ENCODE results near the gene NCKAP5.
"Not testable (repeated sequence)": the region's sequence is repeated elsewhere in the genome, so short reads cannot be mapped to it uniquely, and the experiment has no call there.

NCKAP5 gene

GRCh38 chr2:133525613-133526529 is 42.4 kb downstream of the NCKAP5 start:
- Histone ChIP-seq H3K4me1 (ENCODE audit: control insufficient read depth in 2 of 2, insufficient read depth in 2 of 2, low read length in 2 of 2) (no peaks in the 10 kb centered on the region), H3K27ac (ENCODE audit: low read depth in 2 of 2, low read length in 2 of 2) (no peak overlapping the region), H3K4me3 (ENCODE audit: low read length in 2 of 2) (no peak overlapping the region), H3K27me3 (ENCODE audit: control insufficient read depth in 2 of 2, insufficient read depth in 2 of 2, low read length in 2 of 2) (no peaks in the 10 kb centered on the region), H3K9ac (ENCODE audit: low read depth in 1 of 2, low read length in 2 of 2) (no peak overlapping the region), H3K9me3 (ENCODE audit: control insufficient read depth in 2 of 2, low read length in 2 of 2) (no peaks in the 10 kb centered on the region), H3K36me3 (ENCODE audit: control insufficient read depth in 2 of 2, insufficient read depth in 2 of 2, low read length in 2 of 2) (no peaks in the 10 kb centered on the region)

- no peak overlapping the region for H3K27ac ChIP-seq (ENCODE audit: low read depth in 2 of 2, low read length in 2 of 2)
- H3K27me3 ChIP-seq (ENCODE audit: control insufficient read depth in 2 of 2, insufficient read depth in 2 of 2, low read length in 2 of 2): no peaks in the 10 kb centered on the region
- no peaks in the 10 kb centered on the region for H3K4me1 ChIP-seq (ENCODE audit: control insufficient read depth in 2 of 2, insufficient read depth in 2 of 2, low read length in 2 of 2)
- H3K9ac ChIP-seq (ENCODE audit: low read depth in 1 of 2, low read length in 2 of 2): no peak overlapping the region
- H3K4me3 ChIP-seq (ENCODE audit: low read length in 2 of 2): no peak overlapping the region
- H3K36me3 ChIP-seq (ENCODE audit: control insufficient read depth in 2 of 2, insufficient read depth in 2 of 2, low read length in 2 of 2): no peaks in the 10 kb centered on the region
- no peaks in the 10 kb centered on the region for H3K9me3 ChIP-seq (ENCODE audit: control insufficient read depth in 2 of 2, low read length in 2 of 2)
Observed at GRCh38 chr2:133525090-133525489, 43.2 kb downstream of the NCKAP5 start.

GRCh38 chr2:133523406-133523805 is 44.9 kb downstream of the NCKAP5 start:
- Histone ChIP-seq H3K4me3 (ENCODE audit: low read length in 2 of 2) (no peak overlapping the region), H3K27me3 (ENCODE audit: control insufficient read depth in 2 of 2, insufficient read depth in 2 of 2, low read length in 2 of 2) (no peaks in the 10 kb centered on the region), H3K9me3 (ENCODE audit: control insufficient read depth in 2 of 2, low read length in 2 of 2) (no peaks in the 10 kb centered on the region), H3K9ac (ENCODE audit: low read depth in 1 of 2, low read length in 2 of 2) (no peak overlapping the region), H3K27ac (ENCODE audit: low read depth in 2 of 2, low read length in 2 of 2) (no peak overlapping the region), H3K36me3 (ENCODE audit: control insufficient read depth in 2 of 2, insufficient read depth in 2 of 2, low read length in 2 of 2) (no peaks in the 10 kb centered on the region), H3K4me1 (ENCODE audit: control insufficient read depth in 2 of 2, insufficient read depth in 2 of 2, low read length in 2 of 2) (no peaks in the 10 kb centered on the region)

GRCh38 chr2:133522204-133522603 is 46.1 kb downstream of the NCKAP5 start:
- no peaks in the 10 kb centered on the region for H3K9me3 ChIP-seq (ENCODE audit: control insufficient read depth in 2 of 2, low read length in 2 of 2)
- no peaks in the 10 kb centered on the region for H3K4me1 ChIP-seq (ENCODE audit: control insufficient read depth in 2 of 2, insufficient read depth in 2 of 2, low read length in 2 of 2)
- H3K36me3 ChIP-seq (ENCODE audit: control insufficient read depth in 2 of 2, insufficient read depth in 2 of 2, low read length in 2 of 2): no peaks in the 10 kb centered on the region
- H3K9ac ChIP-seq (ENCODE audit: low read depth in 1 of 2, low read length in 2 of 2): no peak overlapping the region
- no peak overlapping the region for H3K4me3 ChIP-seq (ENCODE audit: low read length in 2 of 2)
- no peaks in the 10 kb centered on the region for H3K27me3 ChIP-seq (ENCODE audit: control insufficient read depth in 2 of 2, insufficient read depth in 2 of 2, low read length in 2 of 2)
- H3K27ac ChIP-seq (ENCODE audit: low read depth in 2 of 2, low read length in 2 of 2): no peak overlapping the region

GRCh38 chr2:133521146-133521745 is 47.0 kb downstream of the NCKAP5 start:
- Histone ChIP-seq H3K27me3 (ENCODE audit: control insufficient read depth in 2 of 2, insufficient read depth in 2 of 2, low read length in 2 of 2) (no peaks in the 10 kb centered on the region), H3K4me1 (ENCODE audit: control insufficient read depth in 2 of 2, insufficient read depth in 2 of 2, low read length in 2 of 2) (no peaks in the 10 kb centered on the region), H3K9ac (ENCODE audit: low read depth in 1 of 2, low read length in 2 of 2) (no peak overlapping the region)

GRCh38 chr2:133519677-133520076 is 48.6 kb downstream of the NCKAP5 start:
- H3K9ac ChIP-seq (ENCODE audit: low read depth in 1 of 2, low read length in 2 of 2); H3K27me3 ChIP-seq (ENCODE audit: control insufficient read depth in 2 of 2, insufficient read depth in 2 of 2, low read length in 2 of 2); H3K36me3 ChIP-seq (ENCODE audit: control insufficient read depth in 2 of 2, insufficient read depth in 2 of 2, low read length in 2 of 2); H3K4me3 ChIP-seq (ENCODE audit: low read length in 2 of 2); H3K27ac ChIP-seq (ENCODE audit: low read depth in 2 of 2, low read length in 2 of 2); H3K9me3 ChIP-seq (ENCODE audit: control insufficient read depth in 2 of 2, low read length in 2 of 2); H3K4me1 ChIP-seq (ENCODE audit: control insufficient read depth in 2 of 2, insufficient read depth in 2 of 2, low read length in 2 of 2): not testable (repeated sequence)

More at GRCh38 chr2:133521146-133521745, 47.0 kb downstream of the NCKAP5 start:
- no peaks in the 10 kb centered on the region for H3K9me3 ChIP-seq (ENCODE audit: control insufficient read depth in 2 of 2, low read length in 2 of 2)
- no peak overlapping the region for H3K27ac ChIP-seq (ENCODE audit: low read depth in 2 of 2, low read length in 2 of 2)
- H3K36me3 ChIP-seq (ENCODE audit: control insufficient read depth in 2 of 2, insufficient read depth in 2 of 2, low read length in 2 of 2): no peaks in the 10 kb centered on the region
- no peak overlapping the region for H3K4me3 ChIP-seq (ENCODE audit: low read length in 2 of 2)

- H3K36me3 ChIP-seq (ENCODE audit: control insufficient read depth in 2 of 2, insufficient read depth in 2 of 2, low read length in 2 of 2): no peaks in the 10 kb centered on the region
- H3K9me3 ChIP-seq (ENCODE audit: control insufficient read depth in 2 of 2, low read length in 2 of 2): no peaks in the 10 kb centered on the region
- no peak overlapping the region for H3K4me3 ChIP-seq (ENCODE audit: low read length in 2 of 2)
- H3K9ac ChIP-seq (ENCODE audit: low read depth in 1 of 2, low read length in 2 of 2): no peak overlapping the region
- H3K27me3 ChIP-seq (ENCODE audit: control insufficient read depth in 2 of 2, insufficient read depth in 2 of 2, low read length in 2 of 2): no peaks in the 10 kb centered on the region
- no peaks in the 10 kb centered on the region for H3K4me1 ChIP-seq (ENCODE audit: control insufficient read depth in 2 of 2, insufficient read depth in 2 of 2, low read length in 2 of 2)
- H3K27ac ChIP-seq (ENCODE audit: low read depth in 2 of 2, low read length in 2 of 2): no peak overlapping the region
Observed at GRCh38 chr2:133518700-133519344, 49.4 kb downstream of the NCKAP5 start.

GRCh38 chr2:133517876-133518275 is 50.4 kb downstream of the NCKAP5 start:
- Histone ChIP-seq H3K4me1 (ENCODE audit: control insufficient read depth in 2 of 2, insufficient read depth in 2 of 2, low read length in 2 of 2) (no peaks in the 10 kb centered on the region), H3K9me3 (ENCODE audit: control insufficient read depth in 2 of 2, low read length in 2 of 2) (no peaks in the 10 kb centered on the region), H3K27ac (ENCODE audit: low read depth in 2 of 2, low read length in 2 of 2) (no peak overlapping the region), H3K4me3 (ENCODE audit: low read length in 2 of 2) (no peak overlapping the region), H3K36me3 (ENCODE audit: control insufficient read depth in 2 of 2, insufficient read depth in 2 of 2, low read length in 2 of 2) (no peaks in the 10 kb centered on the region), H3K27me3 (ENCODE audit: control insufficient read depth in 2 of 2, insufficient read depth in 2 of 2, low read length in 2 of 2) (no peaks in the 10 kb centered on the region), H3K9ac (ENCODE audit: low read depth in 1 of 2, low read length in 2 of 2) (no peak overlapping the region)

- Histone ChIP-seq H3K4me3 (ENCODE audit: low read length in 2 of 2) (no peak overlapping the region), H3K9ac (ENCODE audit: low read depth in 1 of 2, low read length in 2 of 2) (no peak overlapping the region), H3K4me1 (ENCODE audit: control insufficient read depth in 2 of 2, insufficient read depth in 2 of 2, low read length in 2 of 2) (no peaks in the 10 kb centered on the region), H3K9me3 (ENCODE audit: control insufficient read depth in 2 of 2, low read length in 2 of 2) (no peaks in the 10 kb centered on the region), H3K27ac (ENCODE audit: low read depth in 2 of 2, low read length in 2 of 2) (no peak overlapping the region), H3K27me3 (ENCODE audit: control insufficient read depth in 2 of 2, insufficient read depth in 2 of 2, low read length in 2 of 2) (no peaks in the 10 kb centered on the region), H3K36me3 (ENCODE audit: control insufficient read depth in 2 of 2, insufficient read depth in 2 of 2, low read length in 2 of 2) (no peaks in the 10 kb centered on the region)
Observed at GRCh38 chr2:133516405-133517026, 51.7 kb downstream of the NCKAP5 start.

GRCh38 chr2:133515271-133515670 is 53.0 kb downstream of the NCKAP5 start:
- H3K9ac ChIP-seq (ENCODE audit: low read depth in 1 of 2, low read length in 2 of 2): no peak overlapping the region
- H3K9me3 ChIP-seq (ENCODE audit: control insufficient read depth in 2 of 2, low read length in 2 of 2): no peaks in the 10 kb centered on the region

More at GRCh38 chr2:133515271-133515670, 53.0 kb downstream of the NCKAP5 start:
- no peaks in the 10 kb centered on the region for H3K4me1 ChIP-seq (ENCODE audit: control insufficient read depth in 2 of 2, insufficient read depth in 2 of 2, low read length in 2 of 2)
- no peaks in the 10 kb centered on the region for H3K36me3 ChIP-seq (ENCODE audit: control insufficient read depth in 2 of 2, insufficient read depth in 2 of 2, low read length in 2 of 2)
- no peak overlapping the region for H3K4me3 ChIP-seq (ENCODE audit: low read length in 2 of 2)
- H3K27ac ChIP-seq (ENCODE audit: low read depth in 2 of 2, low read length in 2 of 2): no peak overlapping the region
- no peaks in the 10 kb centered on the region for H3K27me3 ChIP-seq (ENCODE audit: control insufficient read depth in 2 of 2, insufficient read depth in 2 of 2, low read length in 2 of 2)
